GM12875 (cell line): ENCODE data around the gene MOV10L1.

ENCODE experiments used
- H3K4me3 ChIP-seq: one replicate; pipeline ENCODE4 v1.5.1; 2011; ENCODE audit warnings: low read depth, low read length, control low read depth
- TF ChIP-seq, protein P1 (sequence below): IDR thresholded peaks from 2 replicates; pipeline ENCODE4 v1.5.1; 2011; ENCODE audit warnings: low read depth, mild to moderate bottlenecking, control low read depth, inconsistent platforms, low read length, moderate library complexity, borderline replicate concordance; ENCODE audit not compliant: insufficient read depth

The MOV10L1 gene

DNA sequence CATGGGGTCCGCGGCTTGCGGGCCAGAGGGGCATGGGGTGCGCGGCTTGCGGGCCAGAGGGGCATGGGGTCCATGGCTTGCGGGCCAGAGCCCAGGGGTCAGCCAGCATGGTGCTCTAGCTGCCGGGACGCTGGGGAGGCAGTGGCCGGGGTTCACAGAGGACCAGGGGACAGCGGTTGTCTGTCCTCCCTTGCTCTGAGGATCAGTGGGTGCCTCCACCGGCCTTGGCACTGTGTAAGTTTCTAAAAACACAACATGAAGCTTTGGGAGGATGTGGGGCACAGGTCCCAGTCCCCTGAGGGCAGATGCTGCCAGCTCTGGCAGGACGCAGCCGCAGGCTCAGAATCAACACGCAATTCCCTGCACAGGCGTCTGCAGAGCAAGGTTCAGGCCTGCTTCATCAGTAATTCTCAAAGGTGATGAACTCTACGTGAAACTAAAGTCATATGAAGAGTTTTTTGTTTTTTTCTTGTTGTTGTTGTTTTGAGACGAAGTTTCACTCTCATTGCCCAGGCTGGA lies 7.5 kb upstream of the MOV10L1 start:
- H3K4me3 ChIP-seq = no peak overlapping the region
- TF ChIP-seq, protein P1, sequence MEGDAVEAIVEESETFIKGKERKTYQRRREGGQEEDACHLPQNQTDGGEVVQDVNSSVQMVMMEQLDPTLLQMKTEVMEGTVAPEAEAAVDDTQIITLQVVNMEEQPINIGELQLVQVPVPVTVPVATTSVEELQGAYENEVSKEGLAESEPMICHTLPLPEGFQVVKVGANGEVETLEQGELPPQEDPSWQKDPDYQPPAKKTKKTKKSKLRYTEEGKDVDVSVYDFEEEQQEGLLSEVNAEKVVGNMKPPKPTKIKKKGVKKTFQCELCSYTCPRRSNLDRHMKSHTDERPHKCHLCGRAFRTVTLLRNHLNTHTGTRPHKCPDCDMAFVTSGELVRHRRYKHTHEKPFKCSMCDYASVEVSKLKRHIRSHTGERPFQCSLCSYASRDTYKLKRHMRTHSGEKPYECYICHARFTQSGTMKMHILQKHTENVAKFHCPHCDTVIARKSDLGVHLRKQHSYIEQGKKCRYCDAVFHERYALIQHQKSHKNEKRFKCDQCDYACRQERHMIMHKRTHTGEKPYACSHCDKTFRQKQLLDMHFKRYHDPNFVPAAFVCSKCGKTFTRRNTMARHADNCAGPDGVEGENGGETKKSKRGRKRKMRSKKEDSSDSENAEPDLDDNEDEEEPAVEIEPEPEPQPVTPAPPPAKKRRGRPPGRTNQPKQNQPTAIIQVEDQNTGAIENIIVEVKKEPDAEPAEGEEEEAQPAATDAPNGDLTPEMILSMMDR = no peak

DNA sequence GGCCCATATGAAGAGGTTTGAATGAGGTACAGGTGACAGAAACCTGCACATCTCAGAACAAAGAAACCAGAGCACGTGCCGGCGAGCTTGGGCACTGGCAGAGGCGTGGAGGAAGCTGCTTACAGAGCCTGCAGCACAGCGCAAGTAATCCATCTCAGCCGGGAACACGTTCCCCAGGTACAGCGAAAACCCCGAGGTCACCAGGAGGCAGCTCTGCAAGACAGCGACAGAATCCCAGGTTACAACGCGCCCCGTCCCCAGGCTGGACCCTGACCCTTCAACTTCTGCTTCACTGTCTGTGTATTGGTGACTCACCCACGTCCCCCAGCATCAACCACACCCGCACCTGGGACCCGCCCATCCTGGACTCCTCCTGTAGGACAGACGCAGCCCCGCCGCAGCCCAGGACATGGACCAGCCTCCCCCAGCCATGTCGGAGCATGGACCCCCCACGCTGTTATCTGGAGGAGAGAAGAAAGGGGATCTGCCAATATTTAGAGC lies 6.8 kb upstream of the MOV10L1 start:
- H3K4me3 ChIP-seq = no peak overlapping the region
- TF ChIP-seq, protein P1 = no peak

DNA sequence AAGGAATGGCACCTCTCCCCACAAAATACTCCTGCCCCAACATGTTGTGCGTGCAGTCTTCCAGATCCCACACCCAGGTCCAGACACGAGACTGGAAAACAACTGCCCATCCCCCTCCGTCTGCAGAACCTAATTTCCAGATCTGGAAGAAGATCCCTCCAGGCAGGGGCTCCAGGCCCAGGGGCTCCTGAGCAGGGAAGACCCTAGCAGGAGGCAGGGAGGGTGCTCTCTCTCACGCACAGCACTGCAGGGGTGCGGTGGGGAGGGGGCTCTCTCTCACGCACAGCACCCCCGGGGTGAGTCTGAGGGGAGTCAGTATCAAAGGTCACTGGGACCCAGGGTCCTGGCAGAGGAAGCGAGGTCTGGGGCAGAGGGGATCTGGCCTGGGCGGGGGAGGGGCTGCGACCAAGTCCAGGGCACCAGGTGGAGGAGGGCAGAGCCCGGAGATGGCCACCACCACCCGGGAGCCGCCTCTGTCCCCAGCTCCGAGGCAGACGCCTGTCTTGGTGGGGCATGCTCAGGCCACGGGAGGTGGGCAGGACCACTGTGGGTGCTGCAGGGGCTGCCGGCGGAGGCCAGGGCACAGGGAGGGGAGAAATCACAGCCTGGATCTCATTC lies 6.2 kb upstream of the MOV10L1 start:
- no peak overlapping the region for H3K4me3 ChIP-seq

DNA sequence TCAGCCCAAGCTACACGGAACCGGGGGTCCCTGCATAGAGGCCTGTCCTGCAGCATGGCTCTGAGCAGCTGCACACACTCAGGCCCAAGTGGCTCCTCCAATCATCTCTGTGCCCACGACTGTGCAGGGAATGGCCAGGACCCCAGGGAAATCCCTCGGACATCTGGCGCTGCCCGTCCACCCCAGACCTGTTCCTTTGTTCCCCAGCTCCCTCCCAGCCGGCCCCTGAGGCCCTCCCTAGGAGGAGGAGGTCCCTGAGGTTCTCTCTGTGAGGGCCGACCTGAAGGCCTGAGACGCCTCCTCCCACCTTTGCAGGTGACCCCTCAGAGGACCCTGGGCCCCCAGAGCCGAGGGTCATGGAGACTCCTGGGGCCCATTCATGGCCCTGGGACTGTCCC lies 5.7 kb upstream of the MOV10L1 start:
- TF ChIP-seq, protein P1 = no peak
- H3K4me3 ChIP-seq = no peak overlapping the region

More for the DNA sequence above, 6.2 kb upstream of the MOV10L1 start:
- TF ChIP-seq, protein P1 = no peak

DNA sequence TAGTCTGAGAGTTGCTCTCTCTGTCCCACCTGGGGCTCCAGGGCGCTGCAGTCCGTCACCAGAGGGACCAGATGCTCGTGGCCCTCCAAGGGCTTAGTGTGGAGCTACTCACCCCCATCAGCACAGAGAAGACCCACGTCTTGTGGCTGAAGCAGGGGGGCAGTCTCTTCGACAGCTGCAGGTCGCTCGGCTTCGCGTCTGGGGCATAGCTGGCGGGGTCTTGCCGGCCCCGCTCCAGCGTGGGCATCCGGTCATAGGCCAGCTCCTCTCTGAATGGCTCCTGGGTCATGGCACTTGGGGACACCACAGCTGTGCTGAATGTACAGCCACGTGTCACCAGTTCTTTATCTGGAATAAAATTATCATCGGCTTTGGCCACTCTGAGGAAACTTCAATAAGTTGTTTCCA lies 5.2 kb upstream of the MOV10L1 start:
- TF ChIP-seq, protein P1 = no peak
- H3K4me3 ChIP-seq = no peak overlapping the region

DNA sequence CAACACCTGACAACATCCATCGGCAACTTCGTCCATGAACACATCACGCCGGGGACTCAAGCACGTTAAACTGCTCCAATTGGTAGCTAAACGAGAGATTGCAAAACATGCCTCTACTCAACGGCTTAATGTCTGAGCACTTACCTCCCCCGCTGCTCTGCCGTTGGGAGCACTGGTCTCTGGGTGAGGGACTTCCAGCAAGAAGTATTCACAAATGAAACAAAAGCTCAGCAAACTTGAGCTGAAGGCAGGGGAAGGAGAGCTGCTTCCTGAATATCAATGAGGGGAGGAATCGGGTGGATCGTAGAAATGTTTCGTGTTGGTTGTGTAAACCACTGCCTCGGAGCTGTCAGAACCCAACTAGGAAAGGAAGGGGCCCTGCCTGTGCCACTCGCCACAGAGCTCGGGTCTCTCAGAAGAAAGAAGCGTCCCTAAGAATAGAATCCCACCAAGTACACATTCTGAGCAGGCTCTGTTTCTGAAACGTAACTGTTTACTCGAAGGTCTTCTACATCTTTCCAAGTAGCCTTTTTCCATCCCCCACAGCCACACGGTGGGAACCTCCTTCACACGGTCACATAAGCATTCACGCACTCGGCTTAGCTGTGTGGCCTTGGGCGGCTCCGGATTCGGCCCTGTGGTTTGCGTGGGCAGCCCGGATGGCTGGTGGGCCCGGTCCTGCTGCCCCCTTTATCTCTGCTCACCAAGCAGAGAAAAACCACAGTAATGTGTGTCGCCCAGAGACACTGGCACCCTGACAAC lies 4.4 kb upstream of the MOV10L1 start, which contains the start of gene MLC1:
MLC1 (minus strand) TSS at position 216 of the 762 bp plus-strand sequence. CDS start 524 bp downstream, outside the sequence.
- TF ChIP-seq, protein P1 = no peak
- no peak within 1 kb of the TSS for H3K4me3 ChIP-seq
